MM.1S (cell line): ENCODE results near the gene CERS1.
A peak's percentile ranks its signal among the peaks of the same experiment; 100 is the strongest.

ENCODE experiments used
- DNase-seq: peaks from one replicate; pipeline ENCODE4 v3.0.0-alpha.2; 2015
- H2AFZ ChIP-seq: fragments of 300-600 bp; sonication (generic); 2 replicates; pipeline ENCODE4 v1.6.0; 2016; ENCODE audit warnings: antibody characterized with exemption, low read length
- H3F3A ChIP-seq: fragments of 300-600 bp; sonication (generic); 2 replicates; pipeline ENCODE4 v1.6.1; 2016; ENCODE audit warnings: mild to moderate bottlenecking, antibody characterized with exemption, low read length, moderate library complexity, mixed read lengths; ENCODE audit not compliant: insufficient read depth
- H3K27ac ChIP-seq: fragments of 300-600 bp; sonication (generic); 2 replicates; pipeline ENCODE4 v1.5.1; 2016; ENCODE audit warnings: mild to moderate bottlenecking, low read length
- H3K27me3 ChIP-seq: fragments of 300-600 bp; sonication (generic); replicated peaks from 2 replicates; pipeline ENCODE4 v1.6.0; 2016; ENCODE audit warnings: low read length; ENCODE audit not compliant: insufficient read depth
- H3K36me3 ChIP-seq: fragments of 300-600 bp; sonication (generic); replicated peaks from 2 replicates; pipeline ENCODE4 v1.6.1; 2016; ENCODE audit warnings: mild to moderate bottlenecking, low read length, mixed read lengths; ENCODE audit not compliant: insufficient read depth
- H3K4me1 ChIP-seq: fragments of 300-600 bp; sonication (generic); 2 replicates; pipeline ENCODE4 v1.6.1; 2016; ENCODE audit warnings: low read length, mixed read lengths
- H3K4me2 ChIP-seq: fragments of 300-600 bp; sonication (generic); 2 replicates; pipeline ENCODE4 v1.6.0; 2016; ENCODE audit warnings: low read depth, low read length
- H3K4me3 ChIP-seq: fragments of 300-600 bp; sonication (generic); 2 replicates; pipeline ENCODE4 v1.5.1; 2016; ENCODE audit warnings: low read length, mixed read lengths
- H3K79me2 ChIP-seq: fragments of 300-600 bp; sonication (generic); 2 replicates; pipeline ENCODE4 v1.6.1; 2016; ENCODE audit warnings: mixed run types, low read length, mixed read lengths
- H3K9ac ChIP-seq: fragments of 300-600 bp; sonication (generic); 2 replicates; pipeline ENCODE4 v1.6.1; 2016; ENCODE audit warnings: low read length, mixed read lengths
- H3K9me2 ChIP-seq: fragments of 300-600 bp; sonication (generic); replicated peaks from 2 replicates; pipeline ENCODE4 v1.6.1; 2016; ENCODE audit warnings: mild to moderate bottlenecking, low read length, mixed read lengths; ENCODE audit not compliant: insufficient read depth
- H3K9me3 ChIP-seq: fragments of 300-600 bp; sonication (generic); replicated peaks from 2 replicates; pipeline ENCODE4 v1.6.1; 2016; ENCODE audit warnings: mild to moderate bottlenecking, low read length, mixed read lengths; ENCODE audit not compliant: insufficient read depth
- H4K20me1 ChIP-seq: fragments of 300-600 bp; sonication (generic); 2 replicates; pipeline ENCODE4 v1.6.1; 2016; ENCODE audit warnings: mild to moderate bottlenecking, low read length, moderate library complexity, mixed read lengths; ENCODE audit not compliant: insufficient read depth
- CTCF ChIP-seq: fragments of 300-600 bp; sonication (generic); IDR thresholded peaks from 2 replicates; pipeline ENCODE4 v1.5.1; 2016; ENCODE audit warnings: antibody characterized with exemption, low read length, mixed read lengths
- EZH2 ChIP-seq: fragments of 300-600 bp; sonication (generic); optimal IDR thresholded peaks from 2 replicates; pipeline ENCODE3; 2017; ENCODE audit warnings: low read depth, mild to moderate bottlenecking, antibody characterized with exemption, low read length, mixed read lengths
- EZH2phosphoT487 ChIP-seq: fragments of 300-600 bp; sonication (generic); IDR thresholded peaks from 2 replicates; pipeline ENCODE4 v1.6.1; 2018; ENCODE audit warnings: antibody characterized with exemption, low read length

CERS1 gene

DNA sequence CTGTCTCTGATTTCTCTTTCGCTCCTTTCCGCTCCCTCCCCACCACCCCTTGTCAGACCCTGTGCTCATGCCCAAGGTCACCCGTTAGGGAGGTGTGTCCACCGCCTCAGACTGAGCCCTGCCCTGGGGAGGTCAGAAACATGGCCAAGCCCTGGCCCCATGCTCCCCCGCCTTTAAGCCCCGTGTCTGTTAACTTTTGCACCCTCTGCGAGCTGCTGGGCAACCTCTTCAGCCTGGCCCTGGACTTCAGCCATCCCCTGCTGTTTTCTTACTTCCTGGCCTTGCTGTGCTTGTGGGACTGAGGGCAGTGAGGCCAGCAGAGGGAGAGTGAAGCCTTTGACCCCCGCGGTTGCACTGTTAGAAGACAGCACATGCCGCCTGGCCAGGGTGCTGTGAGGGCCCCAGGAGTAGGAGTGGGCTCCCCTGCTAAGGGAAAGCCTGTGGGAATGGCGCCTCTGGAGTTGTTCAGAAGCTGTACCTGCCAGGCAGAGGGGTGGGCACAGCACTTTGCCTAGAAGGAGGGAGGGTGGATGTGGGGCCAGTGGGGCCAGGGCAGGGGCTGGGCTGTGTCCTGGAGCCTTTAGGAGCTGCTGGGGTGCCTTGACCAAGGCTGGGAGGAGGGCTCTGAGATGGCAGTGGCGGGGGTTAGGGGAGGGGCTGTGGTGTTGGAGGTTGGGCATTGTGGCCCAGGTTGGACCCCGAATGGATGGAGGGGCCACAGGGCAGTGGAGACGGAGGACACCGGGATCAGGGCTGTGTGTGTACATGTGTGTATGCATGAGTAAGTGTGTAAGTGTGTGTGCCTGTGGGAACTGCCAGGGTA lies 56.3 kb downstream of the CERS1 start:
- Histone ChIP-seq H2AFZ (no peak overlapping the region), H3K4me3 (no peak overlapping the region), H3K9me3 (no peaks in the 10 kb centered on the region), H3F3A (no peaks in the 10 kb centered on the region), H3K79me2 (peaks cover 100% of the 10 kb centered on the region), H3K36me3 (peaks cover 14% of the 10 kb centered on the region), H3K4me1 (peaks cover 23% of the 10 kb centered on the region), H4K20me1 (peaks cover 94% of the 10 kb centered on the region), H3K27me3 (no peaks in the 10 kb centered on the region), H3K9me2 (no peaks in the 10 kb centered on the region), H3K4me2 (no peak overlapping the region), H3K27ac (no peak overlapping the region), H3K9ac (no peak overlapping the region)
- no peak for DNase-seq
- TF ChIP-seq CTCF (no peak), EZH2 (no peak), EZH2phosphoT487 (no peak)

GRCh38 chr19:18834644-18834984 lies 61.3 kb downstream of the CERS1 start:
- Histone ChIP-seq H3K27ac (no peak overlapping the region), H3K27me3 (no peaks in the 10 kb centered on the region), H3K9me2 (no peaks in the 10 kb centered on the region), H3K4me3 (peak overlapping the region; percentile 75), H3K36me3 (peaks cover 14% of the 10 kb centered on the region), H3K4me2 (peak overlapping the region; percentile 100), H3K9me3 (no peaks in the 10 kb centered on the region), H3F3A (peaks cover 15% of the 10 kb centered on the region), H2AFZ (no peak overlapping the region), H3K4me1 (peaks cover 32% of the 10 kb centered on the region), H3K9ac (peak overlapping the region; percentile 84; the same call in 1 of the 2 replicates), H3K79me2 (peaks cover 80% of the 10 kb centered on the region), H4K20me1 (peaks cover 67% of the 10 kb centered on the region)
- TF ChIP-seq EZH2 (no peak), CTCF (no peak), EZH2phosphoT487 (no peak)
- DNase-seq, result no peak

DNA sequence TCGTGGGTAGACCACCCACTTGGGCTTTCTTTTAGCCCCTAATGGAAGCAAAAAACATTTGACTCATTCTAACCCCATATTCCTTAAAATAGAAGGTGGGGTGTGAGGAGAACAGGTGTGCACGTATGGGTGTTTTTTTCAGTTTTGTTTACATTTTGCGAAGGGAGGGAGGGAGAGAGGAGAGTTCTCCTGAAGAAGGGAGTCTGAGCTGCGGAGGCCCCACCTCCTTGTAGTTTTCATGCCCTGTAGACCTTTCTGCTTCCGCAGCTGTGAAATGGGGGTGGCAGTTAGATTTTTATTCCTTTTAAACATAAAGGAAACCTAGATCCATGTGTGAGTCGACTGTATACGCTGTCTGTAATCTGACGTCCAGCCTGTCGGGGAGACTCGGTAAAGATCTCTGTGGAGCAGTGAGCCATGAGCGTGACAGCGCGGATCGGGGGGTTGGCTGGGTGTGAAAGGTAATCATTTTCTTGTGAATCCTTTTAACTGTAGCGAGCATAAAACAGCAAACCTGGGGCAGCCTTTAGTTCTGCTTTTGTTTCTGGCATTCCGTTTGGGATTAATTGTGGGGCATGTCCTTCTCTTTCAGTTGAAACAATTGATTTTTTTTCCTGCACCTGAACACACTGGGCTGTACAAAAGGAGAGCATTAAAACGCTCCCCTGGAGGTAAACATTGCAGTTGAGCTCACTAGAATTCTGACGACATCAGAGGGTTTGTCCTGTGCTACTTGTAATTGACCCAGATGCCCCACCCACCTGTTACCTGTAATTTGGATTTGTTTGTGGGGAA lies 61.9 kb downstream of the CERS1 start:
- Histone ChIP-seq H4K20me1 (peaks cover 61% of the 10 kb centered on the region), H3K36me3 (peaks cover 14% of the 10 kb centered on the region), H3K79me2 (peaks cover 74% of the 10 kb centered on the region), H3K4me1 (peaks cover 32% of the 10 kb centered on the region), H3F3A (peaks cover 15% of the 10 kb centered on the region), H3K9me2 (no peaks in the 10 kb centered on the region), H3K27ac (peak overlapping the region; percentile 65; the same call in 1 of the 2 replicates), H3K27me3 (no peaks in the 10 kb centered on the region), H2AFZ (no peak overlapping the region), H3K9me3 (no peaks in the 10 kb centered on the region), H3K9ac (peak overlapping the region; percentile 84; the same call in 1 of the 2 replicates), H3K4me2 (peak overlapping the region; percentile 100), H3K4me3 (peak overlapping the region; percentile 75)
- peak; percentile 56 for DNase-seq
- TF ChIP-seq EZH2 (no peak), EZH2phosphoT487 (no peak), CTCF (no peak)
